ENCODE measurements around the gene PIK3R5.
"Not testable (repeated sequence)": the region's sequence is repeated elsewhere in the genome, so short reads cannot be mapped to it uniquely, and the experiment has no call there.

The PIK3R5 gene

DNA sequence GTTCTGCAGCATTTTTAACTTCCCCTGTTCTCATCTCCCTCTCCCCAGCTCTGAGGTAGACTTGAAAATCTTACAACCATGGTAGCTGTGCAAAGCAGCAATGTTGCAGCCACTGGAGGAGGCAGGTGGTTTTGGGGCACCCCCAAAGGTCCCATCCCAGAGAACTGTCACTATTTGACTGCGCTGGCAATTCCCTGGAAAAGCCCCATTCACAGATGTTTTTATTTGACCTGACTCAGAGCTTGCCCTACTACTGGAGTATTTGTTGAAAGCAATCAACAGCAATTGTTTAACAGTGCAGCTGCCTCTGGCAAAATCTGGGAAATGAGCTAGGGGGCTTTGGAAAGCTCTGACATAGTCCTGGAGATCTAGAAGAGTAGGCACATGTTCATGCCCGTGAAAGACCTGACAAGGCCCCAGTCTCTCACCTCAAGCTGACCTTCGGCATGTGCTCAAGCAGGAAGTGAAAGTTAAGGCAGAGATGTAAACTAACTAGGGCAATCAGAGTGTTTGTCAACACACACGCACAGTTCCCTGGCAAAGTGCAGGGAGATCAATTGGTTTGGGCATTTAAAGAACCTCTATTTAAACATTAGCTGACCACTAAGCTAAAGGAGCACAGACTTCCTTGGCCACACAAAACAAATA, 19.7 kb upstream of the PIK3R5 start:
- no peak for DNase-seq (ENCODE audit: low read depth in 2 of 2)

DNA sequence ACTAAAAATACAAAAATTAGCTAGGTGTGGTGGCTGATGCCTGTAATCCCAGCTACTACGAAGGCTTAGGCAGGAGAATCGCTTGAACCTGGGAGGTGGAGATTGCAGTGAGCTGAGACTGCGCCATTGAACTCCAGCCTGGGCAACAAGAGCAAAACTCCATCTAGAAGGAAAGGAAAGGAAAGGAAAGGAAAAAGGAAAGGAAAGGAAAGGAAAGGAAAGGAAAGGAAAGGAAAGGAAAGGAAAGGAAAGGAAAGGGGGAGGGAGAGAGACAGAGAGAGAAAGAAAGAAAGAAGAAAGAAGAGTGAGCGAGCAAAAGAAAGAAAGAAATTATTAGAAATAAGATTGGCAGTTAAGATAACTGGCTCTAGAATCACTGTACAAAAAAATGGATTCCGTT, 18.7 kb upstream of the PIK3R5 start:
- not testable (repeated sequence) for DNase-seq (ENCODE audit: low read depth in 2 of 2)

DNA sequence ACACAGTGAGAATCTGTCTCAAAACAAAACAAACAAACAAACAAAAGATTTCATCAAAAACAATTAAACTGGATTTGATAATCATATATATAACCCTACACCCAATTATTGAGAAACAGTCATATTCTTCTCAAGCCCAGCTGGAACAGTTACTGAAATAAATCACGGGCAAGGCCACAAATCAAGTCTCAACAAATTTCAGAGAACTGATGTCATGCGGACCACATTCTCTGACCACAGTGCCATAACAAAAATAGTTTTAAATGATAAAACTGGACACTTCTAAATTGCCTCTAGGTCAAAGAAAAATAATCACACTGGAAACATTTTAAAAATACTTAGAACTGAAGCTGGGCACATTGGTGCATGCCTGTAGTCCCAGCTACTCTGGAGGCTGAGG, 15.9 kb upstream of the PIK3R5 start:
- no peak for DNase-seq (ENCODE audit: low read depth in 2 of 2)

DNA sequence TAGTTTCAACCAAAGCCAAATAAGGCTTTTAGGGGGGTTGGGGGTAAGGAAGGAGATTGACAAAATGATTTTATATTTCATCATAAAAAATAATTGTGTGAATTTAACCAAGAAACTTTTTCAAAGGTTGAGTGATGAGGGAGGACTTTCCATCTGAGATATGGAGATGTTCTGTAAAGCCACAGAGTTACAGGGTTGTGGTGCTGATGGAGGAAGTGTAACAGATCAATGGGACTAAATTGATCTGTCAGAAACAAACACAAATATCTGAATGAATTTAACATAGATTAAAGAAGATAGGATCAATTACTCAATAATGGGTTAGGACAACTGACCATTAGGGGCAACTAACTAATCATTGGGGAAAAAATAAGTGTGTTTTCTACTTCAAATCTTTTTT, 14.2 kb upstream of the PIK3R5 start:
- no peak for DNase-seq (ENCODE audit: low read depth in 2 of 2)

DNA sequence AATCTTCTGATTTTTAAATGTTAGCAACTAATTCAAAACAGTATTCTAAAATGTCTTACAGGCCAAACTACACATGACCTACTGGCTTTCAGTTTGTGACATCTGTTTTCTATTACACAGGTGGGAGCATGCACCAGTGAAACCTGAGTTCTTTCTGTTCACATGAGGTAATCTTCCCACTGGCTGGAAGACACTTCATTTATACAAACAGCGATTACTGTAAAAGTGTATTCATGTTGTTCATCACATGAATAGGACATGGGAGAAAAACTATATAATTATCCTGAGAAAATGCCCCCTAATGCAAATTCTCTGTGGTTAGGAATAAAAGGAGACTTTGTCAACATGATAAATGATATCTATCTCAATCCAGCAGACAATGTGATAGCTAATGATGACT, 11.1 kb upstream of the PIK3R5 start:
- no peak for DNase-seq (ENCODE audit: low read depth in 2 of 2)

DNA sequence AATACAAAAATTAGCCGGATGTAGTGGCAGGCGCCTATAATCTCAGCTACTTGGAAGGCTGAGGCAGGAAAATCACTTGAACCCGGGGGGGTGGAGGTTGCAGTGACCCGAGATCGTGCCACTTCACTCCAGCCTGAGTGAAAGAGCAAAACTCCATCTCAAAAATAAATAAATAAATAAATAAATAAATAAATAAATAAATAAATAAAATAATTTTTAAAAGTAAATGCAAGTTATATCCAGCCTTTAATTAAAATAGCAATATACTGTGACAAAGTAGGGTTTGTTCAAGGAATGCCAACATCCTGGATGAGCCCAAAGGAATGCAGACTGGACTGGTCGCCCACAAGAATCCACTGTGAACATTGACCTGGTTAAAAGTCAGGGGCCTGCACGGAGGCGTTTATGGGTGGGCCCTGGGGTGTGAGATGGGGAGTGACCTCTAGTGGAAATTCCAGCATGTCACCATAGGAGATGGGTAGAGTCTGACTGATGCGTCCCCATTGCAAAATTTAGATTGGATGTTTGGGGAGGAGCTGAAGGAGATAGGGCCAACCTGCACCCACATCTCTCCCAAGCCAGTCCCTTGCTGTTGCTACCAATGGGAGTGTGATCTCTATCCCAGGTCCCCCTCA, 9.7 kb upstream of the PIK3R5 start:
- no peak for DNase-seq (ENCODE audit: low read depth in 2 of 2)

DNA sequence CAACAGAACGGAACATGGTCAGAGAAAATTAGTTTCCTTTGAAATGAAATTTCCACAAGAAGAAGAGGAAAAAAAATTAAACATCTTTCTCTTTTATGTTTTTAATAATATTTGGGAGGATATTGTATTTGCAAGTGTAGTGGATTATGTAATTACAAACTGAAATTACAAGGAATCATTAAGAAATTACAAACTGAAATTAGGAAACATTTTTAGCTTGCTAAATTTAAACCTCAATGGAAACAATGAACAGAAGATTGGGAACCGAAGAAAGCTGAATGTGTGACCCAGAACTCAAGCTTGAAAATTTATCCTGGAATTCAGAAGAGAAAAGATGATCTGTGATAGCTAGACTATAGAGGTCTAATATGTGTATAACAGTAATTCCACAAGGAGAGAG, 4.4 kb upstream of the PIK3R5 start:
- DNase-seq (ENCODE audit: low read depth in 2 of 2), result no peak

DNA sequence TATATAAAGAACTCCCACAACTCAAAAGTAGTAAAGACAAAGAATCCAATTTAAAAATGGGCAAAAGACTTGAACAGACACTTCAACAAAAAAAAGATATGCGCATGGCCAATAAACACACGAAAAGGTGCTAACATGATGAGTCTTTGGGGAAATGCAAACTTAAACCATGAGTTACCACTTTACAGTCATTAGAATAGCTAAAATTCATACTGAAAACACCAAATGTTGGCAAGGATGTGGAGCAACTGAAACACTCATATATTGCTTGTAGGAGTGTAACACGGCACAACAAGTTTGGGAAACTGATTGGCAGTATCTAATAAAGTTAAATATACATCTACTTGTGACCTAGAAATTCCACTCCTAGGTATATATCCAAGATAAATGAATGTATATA, 3.0 kb upstream of the PIK3R5 start:
- no peak for DNase-seq (ENCODE audit: low read depth in 2 of 2)

DNA sequence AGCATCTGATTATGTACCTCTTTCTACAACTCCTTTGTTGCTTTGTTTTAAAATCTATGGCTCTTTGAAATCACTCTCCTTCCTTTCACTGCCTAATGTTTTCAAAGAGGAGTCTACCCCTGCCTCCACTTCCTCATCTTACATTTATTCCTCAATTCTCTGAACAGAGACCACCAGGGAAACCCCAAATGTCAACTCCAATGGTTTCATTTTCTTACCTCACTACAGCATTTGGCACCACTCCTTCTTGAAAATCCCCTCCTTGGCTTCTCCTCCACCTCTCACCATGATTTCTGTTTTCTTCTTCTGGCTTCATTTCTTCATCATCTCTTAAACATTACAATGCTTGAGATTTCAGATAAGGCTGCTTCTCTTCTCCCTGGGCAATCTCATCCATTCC, 2.4 kb upstream of the PIK3R5 start:
- DNase-seq (ENCODE audit: low read depth in 2 of 2), result no peak

DNA sequence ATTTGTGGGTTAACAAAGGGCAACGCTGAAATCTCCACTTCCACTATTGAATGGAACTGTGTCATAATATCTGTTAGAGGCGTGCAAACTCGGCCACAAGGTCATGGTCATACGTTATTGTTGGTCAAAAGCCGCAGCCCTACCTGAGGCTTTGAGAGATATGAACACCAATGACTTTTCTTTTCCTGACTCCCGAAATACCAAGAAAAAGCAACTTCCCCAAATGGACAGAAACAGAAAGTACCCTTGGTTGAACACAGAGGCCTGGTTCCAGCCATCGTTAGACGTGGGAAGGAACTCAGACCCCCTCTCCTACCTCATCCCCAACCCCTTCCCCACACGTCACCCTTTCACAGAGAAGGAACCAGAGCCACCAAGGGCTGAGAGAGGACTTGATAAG, 1.4 kb upstream of the PIK3R5 start:
- DNase-seq (ENCODE audit: low read depth in 2 of 2), result no peak

DNA sequence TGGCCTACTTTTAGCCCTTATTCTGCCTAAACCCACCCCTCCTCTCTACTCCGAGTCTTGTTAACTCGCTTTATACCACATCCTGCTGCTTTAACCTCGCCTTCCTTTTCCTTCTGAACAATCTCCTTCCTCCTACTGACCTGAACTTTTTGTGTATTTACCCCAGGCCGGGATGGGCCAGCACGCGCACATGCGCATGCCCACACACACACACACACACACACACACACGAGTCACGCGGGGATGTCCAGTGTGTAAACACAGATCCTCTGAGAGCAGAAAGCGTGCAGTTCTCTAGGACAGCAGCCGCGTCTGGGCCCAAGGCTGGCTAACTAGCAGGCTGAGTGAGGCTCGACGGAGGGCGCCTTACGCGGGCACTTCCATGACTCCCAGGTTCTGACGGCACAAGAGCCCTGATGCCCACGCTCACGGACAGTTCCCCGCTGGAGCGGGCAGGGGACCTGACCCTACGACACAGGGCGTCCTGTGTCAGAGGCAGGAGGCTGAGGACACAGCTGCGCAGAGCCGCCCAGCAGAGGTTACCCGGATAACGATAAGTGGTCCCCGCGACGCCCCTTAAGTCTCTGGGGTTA, 610 bp downstream of the PIK3R5 start:
- no peak for DNase-seq (ENCODE audit: low read depth in 2 of 2)

DNA sequence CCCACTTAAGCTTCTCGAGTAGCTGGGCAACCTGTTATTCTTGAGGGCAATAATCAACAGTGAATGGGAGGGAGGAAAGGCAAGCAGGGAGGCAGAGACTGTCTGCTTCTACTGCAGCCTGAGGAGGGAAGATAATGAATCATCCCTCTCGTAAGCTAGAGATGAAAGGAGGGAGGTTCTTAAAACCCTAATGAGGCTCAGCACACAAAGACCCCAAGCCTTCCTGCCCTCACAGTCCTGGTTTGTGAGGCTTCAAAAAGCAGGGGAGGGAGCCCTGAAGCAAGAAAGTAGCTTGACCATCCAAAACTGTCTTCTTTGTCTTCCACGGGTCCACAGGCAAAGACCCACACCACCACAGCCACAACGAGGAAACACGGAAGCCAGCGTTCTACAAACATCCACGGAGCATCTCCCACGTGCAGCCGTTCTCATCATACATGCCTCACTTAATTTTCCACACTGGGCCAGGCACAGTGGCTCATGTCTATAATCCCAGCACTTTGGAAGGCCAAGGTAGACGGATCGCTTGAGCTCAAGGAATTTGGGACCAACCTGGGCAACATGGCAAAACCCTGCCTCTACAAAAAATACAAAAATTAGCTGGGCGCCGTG, 1.8 kb downstream of the PIK3R5 start:
- no peak for DNase-seq (ENCODE audit: low read depth in 2 of 2)

DNA sequence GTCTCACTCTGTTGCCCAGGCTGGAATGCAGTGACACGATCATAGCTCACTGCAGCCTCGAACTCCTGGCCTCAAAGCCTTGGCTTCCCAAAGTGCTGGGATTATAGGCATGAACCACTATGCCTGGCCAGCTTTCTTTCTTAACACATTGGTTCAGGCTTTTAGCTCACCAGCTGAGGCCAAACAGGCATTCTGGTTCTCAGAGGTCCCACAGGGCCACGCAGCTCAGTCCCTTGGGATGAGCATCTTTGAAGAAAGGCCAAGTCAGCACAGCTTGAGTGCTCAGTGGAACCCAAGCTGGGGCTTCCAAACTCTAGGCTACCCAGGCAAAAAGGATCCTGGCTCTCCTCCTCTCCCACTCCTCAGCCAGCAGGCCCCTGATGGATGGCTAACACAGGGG, 2.5 kb downstream of the PIK3R5 start:
- DNase-seq (ENCODE audit: low read depth in 2 of 2), result no peak

DNA sequence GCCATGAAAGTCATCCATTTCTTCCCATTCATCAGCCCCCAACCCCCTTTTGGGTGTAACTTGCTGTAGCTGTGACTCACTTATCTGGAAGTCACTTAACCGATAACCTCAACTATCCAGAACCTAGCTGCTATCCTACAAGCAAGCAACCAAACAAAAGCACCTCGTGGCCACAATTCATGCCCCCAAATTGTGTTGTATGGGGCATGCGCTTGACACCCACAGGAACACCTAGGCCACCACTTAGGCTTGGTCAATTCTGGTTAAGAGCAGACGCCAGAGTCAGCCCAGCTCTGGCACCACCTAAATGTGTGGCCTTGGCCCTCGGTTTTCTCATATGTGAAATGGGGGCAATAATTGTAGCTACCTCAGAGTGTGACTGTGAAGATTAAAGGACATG, 3.7 kb downstream of the PIK3R5 start:
- DNase-seq (ENCODE audit: low read depth in 2 of 2), result no peak

DNA sequence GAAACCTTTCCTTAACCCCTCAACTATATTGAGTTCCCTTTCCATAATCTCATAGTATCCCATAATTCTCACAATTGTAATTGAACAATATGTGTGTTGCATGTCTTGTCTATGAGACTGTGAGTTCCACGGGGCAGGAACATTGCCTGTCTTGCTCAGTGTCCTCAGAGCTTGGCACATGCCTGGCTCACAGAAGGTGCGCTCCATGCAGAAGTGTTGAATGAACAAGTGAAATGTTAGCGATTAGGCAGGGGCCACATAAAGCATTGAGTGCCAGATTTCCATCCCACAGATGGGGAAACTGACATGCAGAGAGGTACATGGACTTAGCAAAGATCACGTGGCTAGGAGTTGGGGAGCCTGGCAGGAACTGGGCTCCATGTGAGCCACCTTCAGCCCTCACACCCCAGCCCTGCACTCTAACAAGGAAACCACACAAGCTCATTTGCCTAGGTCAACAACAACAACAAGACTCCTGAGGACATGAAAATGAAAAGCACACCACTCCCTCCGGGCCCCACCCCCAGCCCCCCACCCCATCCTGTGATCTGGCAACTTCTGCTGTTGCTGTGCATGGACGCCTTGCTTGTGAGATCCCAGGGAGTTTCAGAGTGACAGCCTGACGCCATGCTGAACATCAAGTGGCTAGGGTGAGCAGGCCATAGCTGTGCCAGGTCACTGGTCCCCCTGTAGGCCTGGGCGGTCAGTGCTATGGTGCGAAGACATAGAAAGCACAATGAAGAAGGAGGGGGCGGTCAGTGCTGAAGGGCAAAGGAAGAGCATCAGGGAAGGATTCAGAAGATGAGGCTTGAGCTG, 5.0 kb downstream of the PIK3R5 start:
- no peak for DNase-seq (ENCODE audit: low read depth in 2 of 2)

DNA sequence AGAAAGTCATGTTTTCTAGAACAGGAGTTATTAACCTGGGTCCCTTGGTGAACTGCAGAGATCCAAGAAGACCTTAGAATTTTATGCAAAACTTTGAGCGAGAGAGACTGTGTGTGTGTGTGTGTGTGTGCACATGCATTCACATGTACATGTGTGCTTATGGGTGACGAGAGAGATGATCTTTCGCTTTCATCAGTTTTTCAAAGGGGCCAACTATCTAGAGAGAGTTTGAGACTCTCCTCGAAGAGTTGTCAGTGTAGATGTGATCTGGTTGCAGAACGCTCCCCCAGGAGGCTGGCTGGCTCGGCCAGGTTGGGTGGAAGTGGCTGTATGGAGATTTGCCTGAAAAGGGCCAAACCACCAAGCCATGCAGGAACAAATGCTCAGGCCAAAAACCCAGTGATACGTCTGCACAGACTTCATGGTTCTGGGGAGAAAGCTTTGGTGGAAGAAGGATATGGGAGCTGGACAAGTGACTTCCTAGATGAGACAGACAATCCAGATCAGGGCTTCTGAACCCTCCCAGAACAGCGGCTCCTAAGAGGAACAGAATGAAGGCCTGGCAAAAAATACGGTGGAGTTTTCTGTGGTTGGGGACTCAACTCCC, 6.1 kb downstream of the PIK3R5 start:
- DNase-seq (ENCODE audit: low read depth in 2 of 2), result no peak

DNA sequence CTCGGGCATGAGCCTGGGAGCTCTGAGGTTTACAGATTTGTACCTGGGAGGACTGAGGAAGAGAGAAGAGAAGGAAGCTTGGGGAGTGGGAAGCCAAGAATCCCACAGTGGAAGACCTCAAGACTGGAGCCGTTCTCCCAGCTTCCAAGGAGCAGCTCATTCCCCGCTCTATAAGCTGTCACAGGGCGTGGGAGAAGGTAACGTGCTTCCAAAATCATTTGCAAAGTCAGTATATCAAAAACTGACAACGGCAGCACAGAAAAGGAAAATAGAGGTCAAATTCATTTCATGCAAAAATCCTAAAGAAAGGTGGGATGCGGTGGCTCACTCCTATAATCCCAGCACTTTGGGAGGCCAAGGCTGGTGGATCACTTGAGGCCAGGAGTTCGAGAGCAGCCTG, 7.8 kb downstream of the PIK3R5 start:
- DNase-seq (ENCODE audit: low read depth in 2 of 2), result no peak

DNA sequence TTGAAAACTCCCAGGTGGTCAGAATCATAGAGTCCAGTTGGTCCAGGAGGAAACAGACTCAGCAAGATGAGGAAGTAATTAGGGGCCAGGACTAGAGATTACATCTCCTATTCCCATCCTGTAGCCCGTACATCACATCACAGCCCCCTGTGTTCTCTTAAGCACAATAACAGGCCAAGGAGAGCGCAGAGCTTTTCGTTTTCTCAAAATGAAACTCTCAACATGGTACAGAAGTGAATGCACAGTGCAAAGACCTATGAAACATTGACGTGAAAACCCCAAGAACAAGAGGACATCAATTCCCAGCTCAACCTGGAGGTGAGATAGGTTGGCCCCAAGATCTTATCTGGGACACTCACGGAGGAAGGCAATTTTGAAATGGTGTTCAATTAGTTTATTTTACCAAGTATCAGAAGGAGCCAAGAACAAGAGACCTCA, 9.0 kb downstream of the PIK3R5 start:
- no peak for DNase-seq (ENCODE audit: low read depth in 2 of 2)

DNA sequence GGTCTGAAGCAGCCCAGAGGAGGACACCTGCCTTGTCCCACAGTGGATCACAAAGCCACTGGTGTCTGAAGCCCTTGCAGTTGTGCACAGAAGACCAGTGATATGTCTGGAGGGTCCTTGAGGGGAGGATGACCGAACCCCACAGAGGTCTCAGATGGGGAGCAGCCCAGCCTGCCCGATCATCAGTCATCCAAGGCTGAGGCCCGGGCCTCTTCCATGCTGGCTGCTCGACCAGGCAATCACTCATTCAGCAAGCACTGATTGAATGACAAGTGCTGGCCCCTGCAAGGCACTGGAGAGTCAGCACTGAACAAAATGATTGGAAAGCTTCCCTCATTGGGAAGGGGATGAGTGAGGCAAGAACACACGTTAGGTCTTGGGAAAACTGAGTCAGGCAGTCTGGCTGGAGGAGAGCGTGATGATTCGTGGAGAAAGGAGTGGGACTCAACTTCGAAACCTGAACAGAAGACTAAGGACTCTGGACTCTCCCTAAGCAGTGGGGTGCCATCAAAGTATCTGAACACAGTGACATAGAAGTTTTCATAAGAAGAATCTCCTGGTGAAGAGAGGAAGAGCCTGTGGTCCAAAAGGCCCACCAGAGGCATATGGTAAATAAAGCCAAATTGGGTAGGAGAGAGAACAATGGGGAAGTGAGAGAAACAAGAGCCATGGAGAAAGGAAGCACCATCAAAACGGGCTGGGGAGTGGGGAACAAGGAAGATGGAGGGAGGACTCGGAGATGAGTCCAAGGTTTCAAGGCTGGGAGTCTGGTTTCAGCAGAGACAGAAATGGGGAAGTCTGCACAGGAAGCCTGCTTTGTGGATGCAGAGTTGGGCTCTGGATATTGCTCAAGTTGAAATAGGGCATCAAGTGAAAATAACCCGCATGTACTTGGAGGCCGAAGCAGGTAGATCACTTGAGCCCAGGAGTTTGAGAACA, 10.2 kb downstream of the PIK3R5 start:
- DNase-seq (ENCODE audit: low read depth in 2 of 2), result no peak

DNA sequence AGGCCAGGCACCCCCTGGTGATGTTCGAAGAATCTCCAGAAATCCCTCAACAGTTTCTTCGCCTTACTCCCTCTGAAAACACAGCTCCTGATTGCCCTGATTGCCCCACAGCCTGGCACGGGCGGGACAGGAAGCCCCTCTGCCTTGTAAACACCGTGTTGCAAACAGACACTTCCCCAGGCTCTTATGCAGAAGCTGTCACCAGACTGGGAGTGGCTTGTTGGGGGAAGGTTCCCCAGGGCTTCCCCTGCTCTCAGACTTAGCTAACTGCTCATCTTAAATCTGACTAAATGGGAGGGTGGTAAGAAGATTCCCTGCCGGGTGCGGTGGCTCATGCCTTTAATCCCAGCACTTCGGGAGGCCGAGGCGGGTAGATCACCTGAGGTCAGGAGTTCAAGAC, 11.2 kb downstream of the PIK3R5 start:
- no peak for DNase-seq (ENCODE audit: low read depth in 2 of 2)

Data from stimulated activated CD4-positive, alpha-beta T cell treated with anti-CD3 and anti-CD28 coated beads, Interleukin-4, amount 100 ng/mL, for 48 hours (primary cell).